NB4 (cell line): ENCODE measurements around the gene SLC38A11.

Source experiments
- DNase-seq: peaks from one replicate; pipeline ENCODE4 v3.0.0; 2010; ENCODE audit warnings: low read depth
- H3K4me3 ChIP-seq: one replicate; pipeline ENCODE4 v1.5.1; 2011; ENCODE audit warnings: mild to moderate bottlenecking, low read depth, low read length, moderate library complexity
- MYC ChIP-seq: IDR thresholded peaks from 2 replicates; pipeline ENCODE4 v1.6.1; 2011; ENCODE audit warnings: low read depth, low read length
- POLR2A ChIP-seq: IDR thresholded peaks from 2 replicates; pipeline ENCODE4 v1.6.1; 2011; ENCODE audit warnings: mild to moderate bottlenecking; ENCODE audit not compliant: insufficient read length; ENCODE audit errors: extremely low read depth
- TF ChIP-seq, protein P1 (sequence below): IDR thresholded peaks from one replicate; pipeline ENCODE4 v1.5.1; 2012; ENCODE audit warnings: low read depth, low read length
- TF ChIP-seq, protein P2 (sequence below): IDR thresholded peaks from 2 replicates; pipeline ENCODE4 v1.6.1; 2011; ENCODE audit warnings: low read depth, low read length

SLC38A11 gene

DNA sequence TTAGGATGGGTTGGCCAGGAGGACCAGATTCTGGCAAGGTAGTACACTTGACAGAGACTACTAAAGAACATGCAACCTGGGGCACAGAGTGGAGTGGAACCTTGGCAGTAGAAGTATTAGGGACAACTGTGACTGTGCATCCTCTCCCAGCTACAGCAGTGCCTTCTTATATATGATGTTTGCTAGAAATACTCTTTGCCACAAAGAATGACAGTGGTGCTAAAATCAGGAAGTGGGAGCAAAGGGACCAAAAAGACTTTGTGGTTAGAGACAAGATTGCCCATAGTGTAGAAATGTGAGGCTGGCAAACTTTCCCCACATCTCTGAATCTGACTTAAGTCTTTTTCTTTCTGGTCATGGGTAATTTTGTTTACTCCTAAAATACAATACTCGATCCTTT, 9.4 kb upstream of the SLC38A11 start:
- peak; percentile 19 for DNase-seq
- TF ChIP-seq MYC (no peak), POLR2A (no peak)
- TF ChIP-seq, protein P1, sequence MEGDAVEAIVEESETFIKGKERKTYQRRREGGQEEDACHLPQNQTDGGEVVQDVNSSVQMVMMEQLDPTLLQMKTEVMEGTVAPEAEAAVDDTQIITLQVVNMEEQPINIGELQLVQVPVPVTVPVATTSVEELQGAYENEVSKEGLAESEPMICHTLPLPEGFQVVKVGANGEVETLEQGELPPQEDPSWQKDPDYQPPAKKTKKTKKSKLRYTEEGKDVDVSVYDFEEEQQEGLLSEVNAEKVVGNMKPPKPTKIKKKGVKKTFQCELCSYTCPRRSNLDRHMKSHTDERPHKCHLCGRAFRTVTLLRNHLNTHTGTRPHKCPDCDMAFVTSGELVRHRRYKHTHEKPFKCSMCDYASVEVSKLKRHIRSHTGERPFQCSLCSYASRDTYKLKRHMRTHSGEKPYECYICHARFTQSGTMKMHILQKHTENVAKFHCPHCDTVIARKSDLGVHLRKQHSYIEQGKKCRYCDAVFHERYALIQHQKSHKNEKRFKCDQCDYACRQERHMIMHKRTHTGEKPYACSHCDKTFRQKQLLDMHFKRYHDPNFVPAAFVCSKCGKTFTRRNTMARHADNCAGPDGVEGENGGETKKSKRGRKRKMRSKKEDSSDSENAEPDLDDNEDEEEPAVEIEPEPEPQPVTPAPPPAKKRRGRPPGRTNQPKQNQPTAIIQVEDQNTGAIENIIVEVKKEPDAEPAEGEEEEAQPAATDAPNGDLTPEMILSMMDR = no peak
- TF ChIP-seq, protein P2, sequence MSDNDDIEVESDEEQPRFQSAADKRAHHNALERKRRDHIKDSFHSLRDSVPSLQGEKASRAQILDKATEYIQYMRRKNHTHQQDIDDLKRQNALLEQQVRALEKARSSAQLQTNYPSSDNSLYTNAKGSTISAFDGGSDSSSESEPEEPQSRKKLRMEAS = no peak
- H3K4me3 ChIP-seq = no peak overlapping the region

DNA sequence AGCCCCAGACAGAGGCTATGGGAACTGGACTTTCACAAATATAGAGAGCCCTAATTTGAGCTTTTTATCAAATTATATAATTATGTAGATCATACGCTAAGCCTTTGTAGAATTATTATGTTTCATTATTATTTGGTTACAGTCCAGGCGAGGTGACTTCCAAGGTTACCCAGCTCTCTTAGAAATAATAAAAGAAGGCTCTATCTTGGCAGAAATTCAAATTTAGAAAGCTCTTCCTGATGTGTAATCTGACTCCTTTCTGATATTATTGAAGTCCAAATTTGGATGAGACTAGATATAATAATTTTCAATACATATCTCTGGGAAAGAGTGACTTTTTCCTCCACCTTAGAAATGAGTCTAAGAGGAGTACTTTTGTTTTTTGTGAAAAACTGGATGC, 4.8 kb upstream of the SLC38A11 start:
- DNase-seq = no peak
- TF ChIP-seq, protein P1 = no peak
- TF ChIP-seq, protein P2 = no peak
- no peak overlapping the region for H3K4me3 ChIP-seq

DNA sequence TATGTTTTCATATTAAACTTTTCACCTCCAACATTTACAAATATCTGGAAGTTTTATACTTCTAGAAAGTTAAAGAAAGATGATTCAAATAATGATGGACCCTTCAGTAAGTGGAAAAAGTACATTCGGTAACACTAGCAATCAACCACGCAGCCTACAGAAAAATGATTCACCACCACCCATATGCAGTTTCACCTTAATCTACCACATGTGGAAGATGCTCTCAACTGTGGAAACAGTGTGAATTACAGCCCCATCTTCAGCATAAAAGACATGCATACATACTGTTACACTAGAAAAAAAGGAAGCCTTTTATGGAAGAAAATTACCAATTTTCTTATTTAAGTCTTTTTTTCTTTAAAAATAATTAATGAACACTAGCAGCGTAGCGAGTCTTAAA, 1.1 kb downstream of the SLC38A11 start:
- no peak for TF ChIP-seq MYC
- TF ChIP-seq, protein P2 = no peak
- TF ChIP-seq, protein P1 = no peak
- TF ChIP-seq POLR2A = no peak
- DNase-seq = no peak
- no peak overlapping the region for H3K4me3 ChIP-seq

DNA sequence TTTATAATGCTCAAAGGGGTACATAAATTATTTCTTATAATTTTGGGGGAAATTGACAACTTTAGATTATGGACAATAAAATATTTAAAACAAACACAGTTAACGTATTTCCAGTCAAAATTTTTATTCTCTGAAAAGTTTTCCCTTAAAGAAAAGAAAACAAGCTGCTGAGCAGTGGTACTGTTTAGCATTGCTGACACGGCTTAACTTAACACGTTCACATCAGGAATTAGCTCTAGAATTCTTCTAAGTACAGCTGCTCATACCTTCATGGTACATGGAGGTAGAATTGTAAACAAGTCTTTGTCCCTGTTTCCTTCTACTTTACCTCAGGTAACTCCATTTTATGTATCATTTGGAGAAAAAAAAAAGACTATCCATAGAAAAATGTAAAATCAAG, 2.0 kb downstream of the SLC38A11 start:
- TF ChIP-seq POLR2A = no peak
- no peak for TF ChIP-seq MYC
- TF ChIP-seq, protein P1 = no peak
- TF ChIP-seq, protein P2 = no peak
- DNase-seq = no peak
- no peak overlapping the region for H3K4me3 ChIP-seq

DNA sequence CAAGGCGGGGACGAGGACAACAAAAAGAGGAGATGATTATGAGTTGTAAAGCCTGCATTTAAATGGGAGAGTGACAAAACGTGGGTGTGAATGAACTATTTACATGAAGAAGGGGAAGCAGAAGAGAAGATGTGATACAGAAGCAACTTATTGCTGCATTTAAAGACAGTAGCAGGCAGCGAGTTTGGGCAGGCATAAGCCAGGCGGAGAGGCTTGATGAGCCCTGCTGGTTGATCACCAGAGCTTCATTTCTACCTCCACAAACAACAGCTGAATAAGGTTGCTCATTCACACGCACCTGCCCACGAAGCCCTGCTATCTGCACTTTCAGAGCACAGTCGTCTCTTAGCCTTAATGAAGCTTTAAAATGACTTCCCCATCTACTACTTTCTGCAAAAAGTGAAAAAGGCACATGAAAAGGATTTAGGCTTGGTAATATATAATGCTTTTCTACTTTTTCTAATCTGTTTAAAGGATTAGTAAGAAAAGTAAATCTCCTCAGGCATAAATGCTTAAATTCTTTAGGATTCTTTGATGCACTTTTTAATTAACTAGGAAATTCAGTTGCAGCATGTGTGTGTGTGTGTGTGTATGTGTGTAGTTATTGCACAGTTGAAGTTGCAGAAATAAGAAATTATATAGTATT, 3.1 kb downstream of the SLC38A11 start:
- H3K4me3 ChIP-seq = no peak overlapping the region
- TF ChIP-seq, protein P2 = no peak
- TF ChIP-seq MYC (no peak), POLR2A (no peak)
- TF ChIP-seq, protein P1 = no peak
- DNase-seq = no peak
